ENCODE measurements around the gene WNT9A. TPM values are rescaled to one million over a fixed set of nuclear protein-coding genes. Genes with fewer than 3 reads are reported as not detected.

The WNT9A gene
- total RNA-seq, 1 experiment from 2014 or later: 9.5 TPM

DNA sequence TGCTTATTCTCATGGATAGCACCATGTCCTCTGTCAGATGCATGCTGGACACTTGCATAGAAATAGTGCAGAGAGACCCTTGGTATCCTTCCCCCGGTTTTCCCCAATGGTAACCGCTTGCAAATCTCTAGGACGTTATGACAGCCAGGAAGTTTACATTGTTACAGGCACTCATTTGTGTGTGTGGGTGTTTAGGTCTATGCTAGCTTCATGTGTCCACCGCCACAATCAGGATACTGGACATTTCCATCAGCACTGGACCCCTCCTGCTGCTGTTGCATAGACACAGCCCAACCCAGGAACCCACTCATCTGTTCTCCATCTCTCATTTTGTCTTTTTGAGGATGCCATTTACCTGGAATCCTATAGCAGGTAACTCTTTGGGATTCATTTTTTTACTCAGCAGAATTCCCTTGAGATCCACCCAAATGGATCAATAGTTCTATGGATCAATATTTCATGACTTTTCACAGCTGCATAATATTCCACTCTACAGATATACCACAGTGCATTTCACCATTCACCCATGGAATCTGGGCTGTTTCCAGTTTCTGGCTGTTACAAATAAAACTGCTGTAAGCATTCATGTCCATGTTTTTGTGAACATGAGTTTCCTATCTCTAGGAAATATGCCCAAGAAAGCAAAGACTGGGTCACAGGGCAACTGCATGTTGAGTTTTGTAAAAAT is 6.6 kb upstream of the WNT9A start:
- DNase-seq (ENCODE audit: low read depth): no peak

DNA sequence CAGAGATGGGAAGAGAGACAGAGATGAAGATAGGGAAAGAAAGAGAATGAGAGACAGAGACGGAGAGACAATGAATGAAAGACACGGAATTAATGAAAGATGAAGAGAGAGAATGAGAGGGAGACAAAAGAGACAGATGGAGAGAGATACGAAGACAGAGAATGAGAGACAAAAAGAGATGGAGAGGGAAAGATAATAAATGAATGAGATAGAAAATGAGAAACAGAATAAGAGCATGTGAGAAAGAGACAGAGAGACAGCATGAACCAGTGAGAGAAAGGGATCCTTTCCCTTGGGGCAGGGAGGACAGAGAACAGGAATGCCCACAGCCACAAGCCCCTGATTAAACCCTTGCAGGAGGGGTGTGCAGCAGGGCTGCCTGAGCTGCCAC is 5.3 kb upstream of the WNT9A start:
- no peak for DNase-seq (ENCODE audit: low read depth)

DNA sequence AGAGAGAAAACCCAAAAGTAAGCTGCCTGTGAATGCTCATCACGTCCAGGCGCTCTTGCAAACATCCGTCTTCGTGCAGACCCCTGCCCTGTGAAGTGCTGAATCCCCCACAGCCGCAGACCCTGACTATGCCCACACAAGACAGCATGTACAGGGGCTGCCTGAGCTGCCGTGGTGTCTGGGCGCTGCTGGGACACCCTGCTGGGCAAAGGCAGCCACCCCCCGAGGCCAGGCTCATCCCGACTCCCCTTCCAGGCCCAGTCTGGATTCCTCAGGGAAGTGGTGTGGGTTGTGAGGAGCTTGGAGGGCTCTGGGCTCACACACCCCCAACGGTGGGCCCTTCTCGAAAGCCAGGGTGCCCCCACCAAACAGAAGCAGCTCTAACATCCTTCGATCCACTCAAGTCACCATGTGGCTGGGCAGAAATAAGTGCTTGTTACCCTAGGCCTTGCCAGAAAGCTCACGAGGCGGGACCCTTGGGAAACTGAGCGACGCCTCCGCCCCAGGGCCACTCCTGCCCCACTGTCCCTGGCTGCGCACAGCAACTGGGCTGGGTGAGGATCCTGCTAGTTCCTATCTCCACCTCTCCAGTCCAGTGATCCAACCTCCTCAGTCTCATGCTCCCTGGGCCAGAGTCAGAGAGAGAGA is 4.8 kb upstream of the WNT9A start:
- no peak for DNase-seq (ENCODE audit: low read depth)

DNA sequence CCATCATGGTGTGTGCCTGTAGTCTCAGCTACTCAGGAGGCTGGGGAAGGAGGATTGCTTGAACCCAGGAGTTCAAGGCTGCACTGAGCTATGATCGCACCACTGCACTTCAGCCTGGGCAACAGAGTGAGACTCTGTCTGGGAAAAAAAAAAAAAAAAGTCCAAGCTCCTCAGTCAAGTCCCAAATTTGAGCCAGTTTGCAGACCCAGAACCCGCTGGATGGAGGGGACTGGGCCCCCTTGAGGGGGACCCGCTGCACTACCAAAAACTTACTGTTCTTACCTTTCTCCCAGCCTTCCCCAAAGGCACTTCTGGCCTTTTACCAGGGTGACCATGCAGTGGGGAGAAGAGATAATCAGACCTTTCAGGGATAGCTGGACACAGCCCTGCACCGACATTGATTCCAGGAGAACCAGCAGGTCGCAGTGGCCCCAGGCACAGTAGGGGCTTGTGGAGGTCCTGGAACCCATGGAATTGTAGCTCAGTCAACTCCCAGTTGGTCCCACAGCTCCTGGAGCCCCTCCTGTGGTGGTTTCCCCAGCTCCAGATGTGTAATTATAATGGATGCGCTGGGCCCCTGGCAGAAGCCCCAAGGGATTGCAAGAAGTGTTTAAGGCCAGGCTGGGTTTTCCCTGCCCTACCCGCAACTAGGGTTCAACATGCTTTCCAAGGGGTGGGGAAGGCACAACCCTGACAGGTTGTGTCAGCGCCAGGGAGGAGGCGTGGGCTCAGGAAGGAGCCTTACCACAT is 4.1 kb upstream of the WNT9A start:
- peak; percentile 70 for DNase-seq (ENCODE audit: low read depth)

DNA sequence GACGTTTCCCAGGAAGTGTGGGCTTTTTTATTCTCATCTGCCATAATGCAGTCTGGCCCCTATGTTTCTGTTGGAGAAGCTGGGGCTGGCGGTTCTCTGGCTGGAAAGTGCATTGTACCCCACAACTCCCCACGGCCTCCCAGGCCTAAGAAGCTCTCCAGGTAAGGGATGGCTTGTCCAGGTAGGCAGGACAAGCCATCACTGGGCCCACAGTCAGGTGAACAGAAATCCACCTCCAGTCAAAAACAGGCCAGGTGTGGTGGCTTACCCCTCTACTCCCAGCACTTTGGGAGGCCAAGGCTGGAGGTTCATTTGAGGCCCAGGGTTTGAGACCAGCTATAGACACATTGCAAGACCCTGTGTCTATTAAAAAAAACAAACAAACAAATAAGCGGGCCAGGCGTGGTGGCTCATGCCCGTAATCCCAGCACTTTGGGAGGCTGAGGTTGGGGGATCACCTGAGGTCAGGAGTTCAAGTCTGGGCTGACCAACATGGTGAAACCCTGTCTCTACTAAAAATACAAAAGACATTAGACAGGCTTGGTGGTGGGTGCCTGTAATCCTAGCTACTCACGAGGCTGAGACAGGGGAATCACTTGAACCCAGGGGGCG is 3.1 kb upstream of the WNT9A start:
- DNase-seq (ENCODE audit: low read depth): no peak

DNA sequence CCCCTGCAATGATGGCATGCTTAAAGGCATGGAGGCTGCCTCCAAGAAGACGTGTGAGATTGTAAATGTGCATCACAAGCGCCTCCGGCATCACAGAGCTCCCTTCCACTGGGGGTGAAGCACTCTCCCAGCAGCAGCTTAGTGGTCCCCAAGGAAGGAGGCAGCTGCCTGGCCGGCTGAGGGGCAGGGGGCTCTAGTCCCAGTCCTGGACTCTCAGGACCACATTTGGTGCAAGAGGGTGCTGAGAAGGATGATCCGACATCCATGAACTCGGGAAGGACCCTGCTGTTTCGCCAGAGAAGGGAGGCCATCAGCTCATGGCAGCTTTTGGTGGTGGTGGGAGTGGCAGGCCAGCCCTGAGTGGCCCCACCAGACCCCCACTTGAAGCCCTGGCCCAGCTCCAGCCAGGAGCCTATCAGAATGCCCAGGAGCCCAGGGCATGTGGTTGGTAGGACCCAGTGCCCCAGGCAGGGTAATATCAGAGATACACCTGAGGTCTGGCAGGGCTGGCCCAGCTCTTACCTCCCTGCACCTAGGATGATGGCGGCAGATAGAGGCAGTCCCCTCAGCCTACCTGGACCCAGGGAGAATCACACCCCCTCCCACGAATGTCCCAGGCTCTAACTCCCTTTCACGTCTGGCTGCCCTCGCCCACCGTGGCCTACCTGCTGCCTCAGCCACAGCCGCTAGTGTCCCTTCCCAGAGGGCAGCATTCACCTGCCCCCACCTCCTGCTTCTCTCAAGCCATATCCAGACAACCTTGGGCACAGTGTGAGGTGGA is 2.4 kb upstream of the WNT9A start:
- no peak for DNase-seq (ENCODE audit: low read depth)

DNA sequence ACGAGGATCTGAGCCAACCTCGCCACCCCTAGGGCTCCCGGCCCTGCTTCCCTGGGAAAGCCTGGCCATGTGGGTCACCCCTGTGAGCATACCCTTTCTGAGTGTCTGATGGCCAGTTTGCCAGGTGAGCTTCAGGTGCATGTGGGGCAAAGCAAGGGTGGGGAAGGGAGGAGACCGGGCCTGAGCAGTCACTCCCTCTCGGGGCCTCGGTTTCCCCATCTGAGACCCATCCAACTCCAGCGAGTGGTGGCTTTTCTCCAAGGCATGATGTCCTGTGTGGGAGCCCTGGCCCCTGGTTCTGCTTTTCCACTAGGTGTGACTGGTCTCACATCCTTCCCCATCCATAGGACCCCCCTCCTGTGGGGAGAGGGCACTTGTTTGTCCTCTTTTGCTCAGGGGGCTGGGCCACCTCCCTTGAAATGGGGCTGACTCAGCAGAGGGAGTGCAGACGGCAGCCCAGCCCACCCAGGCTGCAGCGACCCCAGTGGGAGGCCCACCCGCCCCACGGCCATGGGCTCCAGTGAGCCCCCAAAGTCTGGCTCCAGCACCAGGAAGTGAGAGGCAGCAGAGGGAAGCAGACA is 1.7 kb upstream of the WNT9A start:
- DNase-seq (ENCODE audit: low read depth): no peak

DNA sequence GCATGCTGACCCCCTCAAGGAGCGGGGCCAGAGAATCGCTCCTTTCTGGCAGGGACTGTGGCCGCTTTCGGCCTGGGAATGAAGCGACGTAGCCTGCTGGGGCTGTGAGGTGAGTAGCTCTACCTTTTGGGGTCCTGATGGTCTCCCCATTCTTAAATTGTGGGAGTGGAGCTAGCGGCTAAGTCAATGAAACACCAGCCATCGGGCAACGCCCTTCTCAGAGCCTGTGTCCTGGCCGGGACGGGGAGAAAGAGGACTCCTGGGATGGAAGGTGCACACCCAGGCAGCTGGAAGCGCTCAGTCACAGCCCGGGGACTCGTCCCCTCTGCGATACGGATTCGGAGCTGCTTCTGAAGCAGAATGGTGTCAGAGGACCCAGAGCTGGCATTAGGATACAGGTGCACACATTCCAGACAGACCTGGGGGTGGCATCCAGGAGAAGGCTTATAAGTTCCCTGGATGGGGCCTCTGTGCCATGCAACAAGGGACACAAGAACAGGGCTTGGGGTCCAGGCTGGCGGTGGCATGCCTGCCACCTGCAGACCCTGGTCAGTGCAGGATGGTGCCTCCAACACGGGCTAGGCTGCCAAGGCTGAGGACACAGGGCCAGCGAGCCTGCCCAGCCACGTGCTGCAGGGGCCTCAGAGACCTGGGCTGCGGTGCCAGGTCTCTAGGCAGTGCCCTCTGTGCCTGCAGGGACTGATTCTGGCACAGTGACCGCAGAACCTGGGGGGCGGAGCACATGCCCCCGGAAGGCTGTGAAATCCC is 945 bp upstream of the WNT9A start:
- DNase-seq (ENCODE audit: low read depth): no peak

DNA sequence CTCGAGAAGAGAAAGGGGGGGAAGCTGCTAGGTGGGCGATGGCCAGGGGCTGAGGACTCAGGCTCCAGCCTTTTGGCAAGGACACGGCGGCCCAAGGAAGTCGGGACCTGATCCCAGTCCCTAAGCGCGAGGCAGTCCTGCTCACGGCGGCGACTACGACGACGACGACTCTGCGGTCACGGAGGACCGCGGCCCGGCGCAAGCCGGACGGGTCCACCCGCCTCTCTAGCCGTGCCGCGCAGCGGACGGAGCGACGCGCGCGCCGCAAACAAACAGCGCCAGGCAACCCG is 401 bp downstream of the WNT9A start:
- no peak for DNase-seq (ENCODE audit: low read depth)

DNA sequence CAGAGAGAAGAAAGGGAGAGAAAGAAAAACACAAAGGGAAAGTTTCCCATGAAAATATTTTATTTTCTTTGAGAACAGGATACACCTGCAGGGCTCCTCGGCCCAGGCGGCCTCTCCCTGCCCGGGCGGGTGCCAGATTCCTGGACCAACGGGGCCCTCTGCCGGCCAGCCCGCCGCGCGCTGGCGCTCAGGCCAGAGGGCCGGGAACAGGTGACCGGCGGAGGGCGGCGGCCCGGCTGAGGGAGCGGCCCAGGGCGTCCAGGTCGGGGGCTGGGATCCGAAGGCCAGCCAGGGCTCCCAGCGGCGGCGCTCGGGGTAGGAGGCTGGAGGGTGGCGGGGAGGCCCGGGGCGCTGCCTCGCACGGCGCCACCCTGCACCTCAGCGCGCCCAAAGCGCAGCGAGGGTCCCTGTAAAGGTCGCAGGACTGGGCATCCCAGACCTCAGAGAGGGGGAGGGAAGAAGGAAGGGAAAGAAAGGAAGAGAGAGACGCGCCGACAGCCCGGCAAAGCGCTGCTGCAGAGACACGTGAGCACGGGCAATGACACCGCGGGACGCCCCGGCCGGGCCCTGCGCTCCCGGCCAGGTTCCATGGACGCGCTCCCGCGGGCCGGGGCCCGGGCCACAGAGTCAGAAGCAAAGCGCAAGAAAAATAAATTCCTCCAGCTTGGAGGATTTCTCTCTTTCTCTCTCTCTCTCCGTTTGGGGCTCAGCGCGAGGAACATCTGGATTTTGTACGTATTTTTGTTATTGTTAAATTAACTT is 927 bp downstream of the WNT9A start:
- DNase-seq (ENCODE audit: low read depth): peak; percentile 27

DNA sequence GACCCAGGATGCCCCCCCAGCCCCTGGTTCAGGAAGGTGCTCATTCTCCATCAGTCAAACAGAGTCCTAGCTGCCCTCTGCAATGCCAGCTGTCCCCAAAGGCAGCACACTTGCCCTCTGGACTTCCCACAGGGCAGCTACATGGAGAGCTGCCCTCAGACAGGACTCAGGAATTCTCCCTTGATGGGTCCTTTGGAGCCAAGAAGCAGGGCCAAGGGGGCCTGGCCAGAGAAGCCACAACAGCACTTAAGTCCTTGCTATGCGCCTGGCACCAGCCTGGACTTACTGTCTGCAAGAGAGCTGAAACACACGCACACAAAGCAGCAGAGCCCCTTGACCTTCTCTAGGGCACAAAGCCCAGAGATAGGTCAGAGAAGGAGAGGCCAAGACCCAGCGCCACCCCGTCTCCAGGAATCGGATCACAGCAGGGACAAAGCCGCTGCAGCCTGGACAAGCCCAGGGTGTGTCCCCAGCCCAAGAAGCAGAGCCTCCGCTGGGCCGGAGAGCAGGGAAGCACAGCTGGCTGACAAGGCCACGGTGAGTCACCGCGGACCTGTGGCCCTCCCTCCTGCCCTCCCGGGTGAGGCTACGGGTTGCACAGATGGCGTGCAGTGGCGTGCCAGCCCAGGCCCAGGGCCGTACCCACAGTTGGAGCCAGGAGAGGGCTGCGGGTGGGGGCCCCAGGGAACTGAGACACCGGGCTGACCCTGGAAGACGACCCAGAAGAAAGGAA is 1.7 kb downstream of the WNT9A start:
- DNase-seq (ENCODE audit: low read depth): peak; percentile 95

DNA sequence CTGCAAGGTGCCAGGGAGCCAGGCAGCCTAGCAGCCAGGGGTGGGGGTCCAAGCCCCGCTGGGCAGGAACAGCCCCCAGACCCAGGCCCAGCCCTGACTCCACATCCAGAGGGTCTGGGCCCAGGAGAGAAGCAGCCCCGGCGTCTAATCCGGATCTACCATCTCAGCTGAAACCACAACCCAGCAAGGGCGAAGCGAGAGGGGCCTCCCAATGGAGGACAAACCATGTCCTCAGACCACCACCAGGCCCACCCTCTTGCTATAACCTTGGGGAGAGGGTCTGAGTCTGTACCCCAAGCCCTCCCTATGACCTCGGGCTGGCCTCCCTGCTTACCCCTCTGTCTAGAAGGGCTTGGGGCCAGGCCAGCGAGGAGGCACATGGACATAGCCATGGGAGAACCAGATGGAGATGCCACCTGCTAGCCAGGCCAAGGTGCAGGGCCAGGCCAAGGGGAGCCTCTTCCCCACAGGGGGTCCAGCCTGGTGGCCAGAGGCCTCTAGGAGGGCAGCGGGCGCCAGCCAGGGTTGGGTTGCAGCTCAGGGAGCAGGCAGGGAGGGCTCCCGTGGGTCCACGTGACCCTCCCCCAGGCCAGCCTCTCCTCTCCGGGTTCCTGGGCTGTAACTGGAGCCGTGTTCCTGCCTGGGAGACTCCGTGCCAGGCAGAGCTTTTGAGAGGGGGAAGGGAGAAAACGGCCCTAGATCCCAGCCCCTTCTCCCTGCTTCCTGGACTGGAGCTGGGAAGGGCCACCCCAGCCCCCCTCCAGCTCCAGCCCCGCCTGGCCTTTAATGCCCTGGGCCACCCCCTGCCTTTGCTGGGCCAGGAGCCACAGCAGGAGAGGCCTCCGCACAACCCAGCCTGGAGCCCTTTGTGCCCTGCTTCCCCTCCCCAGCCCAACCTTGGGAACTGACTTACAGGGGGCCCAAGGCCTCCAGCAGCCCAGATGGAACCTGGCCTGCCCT is 2.5 kb downstream of the WNT9A start:
- peak; percentile 76 for DNase-seq (ENCODE audit: low read depth)

DNA sequence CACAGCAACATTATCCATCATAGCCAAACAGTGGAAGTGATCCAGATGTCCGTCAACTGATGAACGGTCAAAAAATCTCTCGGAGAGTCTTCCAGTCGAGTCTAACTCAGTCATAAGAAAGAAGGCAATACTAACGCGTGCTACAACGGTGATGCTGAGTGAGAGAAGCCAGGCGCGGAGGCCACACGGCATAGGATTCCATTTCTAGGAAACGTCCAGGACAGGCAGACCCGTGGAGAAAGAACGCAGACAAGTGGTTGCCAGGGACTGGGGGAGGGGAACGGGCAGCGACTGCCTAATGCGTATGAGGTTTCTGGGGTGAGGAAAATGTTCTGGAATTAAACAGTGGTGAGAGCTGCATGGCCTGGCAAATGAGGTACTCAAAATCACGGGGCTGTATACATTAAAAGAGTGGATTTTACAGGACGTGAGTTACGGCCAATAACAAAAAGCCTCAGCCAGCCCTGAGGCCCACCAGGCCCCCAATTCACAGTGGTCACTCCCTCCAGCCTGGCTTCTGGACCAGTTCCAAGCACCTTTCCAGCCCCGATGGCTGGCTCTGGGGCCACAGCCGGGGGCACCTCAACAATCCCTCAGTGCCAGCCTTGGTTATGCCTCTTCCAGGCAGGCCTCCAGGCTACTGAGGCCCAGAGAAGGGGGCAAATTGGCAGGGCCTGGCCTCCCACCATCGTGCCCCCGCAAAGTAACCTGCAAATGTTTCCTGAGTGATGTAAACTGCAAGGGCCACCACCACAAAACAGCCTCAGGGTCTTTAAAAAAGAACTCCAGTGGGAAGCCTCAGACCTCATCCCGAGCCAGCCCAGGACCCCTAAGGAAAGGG is 3.4 kb downstream of the WNT9A start:
- DNase-seq (ENCODE audit: low read depth): no peak

DNA sequence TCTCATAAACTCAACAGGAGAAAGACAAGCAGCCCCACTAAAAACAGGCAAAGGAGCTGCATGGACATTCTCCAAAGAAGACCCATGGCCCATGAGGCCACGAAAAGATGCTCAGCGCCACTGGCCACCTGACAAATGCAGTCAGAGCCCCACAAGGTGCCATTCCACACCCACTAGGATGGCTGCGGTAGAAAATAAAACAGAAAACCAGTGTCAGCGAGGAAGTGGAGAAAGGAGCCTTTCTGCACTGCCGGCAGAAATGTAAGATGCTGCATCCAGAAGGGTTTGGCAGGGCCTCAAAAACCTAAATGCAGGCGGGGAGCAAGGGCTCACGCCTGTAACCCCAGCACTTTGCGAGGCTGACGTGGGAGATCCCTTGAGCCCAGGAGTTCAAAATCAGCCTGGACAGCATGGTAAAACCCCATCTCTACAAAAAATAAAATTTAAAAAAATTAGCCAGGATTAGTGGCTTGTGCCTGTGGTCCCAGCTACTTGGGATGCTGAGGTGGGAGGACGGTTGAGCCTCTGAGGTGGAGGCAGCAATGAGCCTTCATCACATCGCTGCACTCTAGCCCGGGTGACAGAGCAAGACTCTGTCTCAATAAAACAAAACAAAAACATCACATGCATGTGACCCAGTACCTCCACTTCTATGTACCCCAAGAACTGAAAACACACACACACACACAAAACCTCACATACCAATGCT is 4.2 kb downstream of the WNT9A start:
- DNase-seq (ENCODE audit: low read depth): no peak

DNA sequence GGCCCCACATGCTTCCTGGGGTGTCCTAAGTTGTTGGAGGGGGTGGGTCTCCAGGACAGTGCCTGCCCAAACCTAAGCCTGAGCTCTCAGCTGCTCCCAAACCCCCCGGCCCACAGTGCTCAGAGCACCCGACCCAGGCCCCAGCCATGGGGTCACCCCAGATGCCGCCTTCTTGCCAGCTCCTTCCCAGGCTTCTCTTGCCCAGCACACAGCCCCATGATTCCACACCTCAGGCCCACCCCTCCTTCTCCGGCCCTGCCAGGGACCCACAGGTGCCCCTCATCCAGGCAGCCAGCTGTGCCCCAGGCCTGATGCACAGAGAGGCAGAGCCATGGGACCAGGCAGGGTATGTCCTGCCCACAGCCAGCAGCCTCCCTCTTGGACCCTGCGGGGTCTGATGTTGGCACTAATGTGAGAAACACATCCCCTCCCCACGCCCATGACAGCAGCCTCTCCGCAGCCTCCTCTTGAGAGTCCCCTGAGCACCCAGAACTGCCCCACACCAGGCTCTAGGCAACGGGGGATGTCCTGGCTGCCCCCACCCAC is 4.9 kb downstream of the WNT9A start:
- DNase-seq (ENCODE audit: low read depth): no peak

DNA sequence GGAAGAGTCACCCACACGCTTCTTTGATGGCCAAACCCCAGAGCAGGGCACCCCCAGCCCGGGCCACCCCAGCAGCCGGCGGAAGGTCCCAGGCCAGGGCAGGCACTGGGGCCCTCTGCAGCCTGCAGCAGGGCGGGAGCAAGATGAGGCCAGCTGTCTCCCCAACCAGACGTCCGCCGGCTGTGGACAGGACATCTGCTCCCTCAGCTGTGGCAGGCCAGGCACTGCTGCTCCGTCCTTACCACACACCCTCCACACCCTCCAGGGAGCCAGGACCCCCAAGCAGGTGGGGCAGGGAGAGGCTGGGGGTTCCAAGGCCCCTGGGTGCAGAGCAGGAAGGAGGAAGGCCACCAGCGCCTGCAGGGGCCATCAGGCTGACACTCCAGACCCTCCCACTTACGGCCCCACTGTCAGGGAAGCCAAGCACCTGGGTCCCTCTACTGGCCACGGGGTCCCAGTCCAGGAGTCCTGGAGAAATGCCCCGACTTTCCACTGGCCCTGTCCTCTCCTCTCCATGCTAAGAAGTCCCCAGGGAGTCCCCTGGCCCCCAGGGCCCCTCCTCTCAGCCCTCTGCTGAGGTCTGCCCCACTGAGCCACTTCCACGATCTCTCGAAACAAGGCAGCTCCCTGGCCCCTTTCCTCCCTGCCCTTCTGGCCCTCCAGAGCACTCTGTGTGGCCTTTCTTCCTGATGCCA is 5.6 kb downstream of the WNT9A start:
- no peak for DNase-seq (ENCODE audit: low read depth)

Data from RPMI7951 (cell line).